Activated T-cell treated with anti-CD3 and anti-CD28 coated beads, Interleukin-2, amount 50 U/mL, for 24 hours (primary cell): Measurements from ENCODE around the gene CNST.
"Not testable (repeated sequence)": the region's sequence is repeated elsewhere in the genome, so short reads cannot be mapped to it uniquely, and the experiment has no call there.

Experiments
- DNase-seq: peaks from one replicate; pipeline ENCODE4 v3.0.0-alpha.2; 2020
- H3K27ac Mint-ChIP-seq: 2 replicates; pipeline ENCODE4 v1.8.0; 2020; ENCODE audit warnings: mild to moderate bottlenecking, mixed read lengths
- H3K27me3 Mint-ChIP-seq: 2 replicates; pipeline ENCODE4 v1.8.0; 2020; ENCODE audit warnings: mixed read lengths
- H3K36me3 Mint-ChIP-seq: 2 replicates; pipeline ENCODE4 v1.8.0; 2020; ENCODE audit warnings: low read depth, mixed read lengths
- H3K4me1 Mint-ChIP-seq: 2 replicates; pipeline ENCODE4 v1.8.0; 2020; ENCODE audit warnings: low read depth, mixed read lengths
- H3K4me3 Mint-ChIP-seq: 2 replicates; pipeline ENCODE4 v1.8.0; 2020; ENCODE audit warnings: mild to moderate bottlenecking, moderate library complexity, mixed read lengths
- H3K9me3 Mint-ChIP-seq: 2 replicates; pipeline ENCODE4 v1.8.0; 2020; ENCODE audit warnings: mixed read lengths

Gene CNST

GRCh38 chr1:246587032-246587431 is 20.8 kb downstream of the CNST start:
- Mint-ChIP-seq H3K4me3 (no peak overlapping the region), H3K4me1 (peaks cover 67% of the 10 kb centered on the region), H3K27ac (peak overlapping the region; percentile 35), H3K27me3 (no peaks in the 10 kb centered on the region), H3K9me3 (no peaks in the 10 kb centered on the region), H3K36me3 (peaks cover 60% of the 10 kb centered on the region)
- DNase-seq = no peak

- H3K4me3 Mint-ChIP-seq = no peak overlapping the region
- no peaks in the 10 kb centered on the region for H3K27me3 Mint-ChIP-seq
- peaks cover 66% of the 10 kb centered on the region for H3K4me1 Mint-ChIP-seq
- DNase-seq = no peak
- peak overlapping the region; percentile 35 for H3K27ac Mint-ChIP-seq
- H3K36me3 Mint-ChIP-seq = peaks cover 60% of the 10 kb centered on the region
- H3K9me3 Mint-ChIP-seq = no peaks in the 10 kb centered on the region
These were observed 21.4 kb downstream of the CNST start for GRCh38 chr1:246587606-246588005.

- Mint-ChIP-seq H3K27ac (no peak overlapping the region), H3K36me3 (peaks cover 58% of the 10 kb centered on the region), H3K4me3 (no peak overlapping the region), H3K27me3 (no peaks in the 10 kb centered on the region), H3K9me3 (no peaks in the 10 kb centered on the region), H3K4me1 (peaks cover 62% of the 10 kb centered on the region)
- no peak for DNase-seq
These were observed 22.0 kb downstream of the CNST start for GRCh38 chr1:246588159-246588721.

- H3K9me3 Mint-ChIP-seq, H3K27me3 Mint-ChIP-seq, DNase-seq, H3K27ac Mint-ChIP-seq, H3K4me3 Mint-ChIP-seq: not testable (repeated sequence)
- Mint-ChIP-seq H3K36me3 (peaks cover 53% of the 10 kb centered on the region), H3K4me1 (peaks cover 54% of the 10 kb centered on the region)
These were observed 23.7 kb downstream of the CNST start for GRCh38 chr1:246589919-246590318.

- H3K4me3 Mint-ChIP-seq = no peak overlapping the region
- peaks cover 60% of the 10 kb centered on the region for H3K4me1 Mint-ChIP-seq
- no peaks in the 10 kb centered on the region for H3K27me3 Mint-ChIP-seq
- no peaks in the 10 kb centered on the region for H3K9me3 Mint-ChIP-seq
- H3K36me3 Mint-ChIP-seq = peaks cover 56% of the 10 kb centered on the region
- H3K27ac Mint-ChIP-seq = peak overlapping the region; percentile 64
- DNase-seq = no peak
These were observed 24.8 kb downstream of the CNST start for GRCh38 chr1:246591047-246591446.

GRCh38 chr1:246591504-246591903 is 25.2 kb downstream of the CNST start:
- H3K4me3 Mint-ChIP-seq = no peak overlapping the region

GRCh38 chr1:246591958-246592357 is 25.7 kb downstream of the CNST start:
- Mint-ChIP-seq H3K27ac (no peak overlapping the region), H3K9me3 (no peaks in the 10 kb centered on the region), H3K27me3 (no peaks in the 10 kb centered on the region), H3K4me1 (peaks cover 61% of the 10 kb centered on the region), H3K36me3 (peaks cover 64% of the 10 kb centered on the region), H3K4me3 (no peak overlapping the region)
- DNase-seq = no peak

More at GRCh38 chr1:246591504-246591903, 25.2 kb downstream of the CNST start:
- DNase-seq = no peak
- Mint-ChIP-seq H3K36me3 (peaks cover 60% of the 10 kb centered on the region), H3K27me3 (no peaks in the 10 kb centered on the region), H3K9me3 (no peaks in the 10 kb centered on the region), H3K4me1 (peaks cover 60% of the 10 kb centered on the region), H3K27ac (peak overlapping the region; percentile 64)

- no peak for DNase-seq
- no peaks in the 10 kb centered on the region for H3K27me3 Mint-ChIP-seq
- no peak overlapping the region for H3K4me3 Mint-ChIP-seq
- peaks cover 61% of the 10 kb centered on the region for H3K4me1 Mint-ChIP-seq
- H3K36me3 Mint-ChIP-seq = peaks cover 71% of the 10 kb centered on the region
- H3K9me3 Mint-ChIP-seq = no peaks in the 10 kb centered on the region
- peak overlapping the region; percentile 34 for H3K27ac Mint-ChIP-seq
These were observed 26.4 kb downstream of the CNST start for GRCh38 chr1:246592695-246593094.

GRCh38 chr1:246595146-246595545 is 28.9 kb downstream of the CNST start:
- no peak for DNase-seq
- no peaks in the 10 kb centered on the region for H3K27me3 Mint-ChIP-seq
- H3K4me1 Mint-ChIP-seq = peaks cover 71% of the 10 kb centered on the region
- H3K4me3 Mint-ChIP-seq = no peak overlapping the region
- no peak overlapping the region for H3K27ac Mint-ChIP-seq
- H3K9me3 Mint-ChIP-seq = no peaks in the 10 kb centered on the region
- peaks cover 83% of the 10 kb centered on the region for H3K36me3 Mint-ChIP-seq

- Mint-ChIP-seq H3K4me3 (no peak overlapping the region), H3K27me3 (no peaks in the 10 kb centered on the region), H3K4me1 (peaks cover 71% of the 10 kb centered on the region), H3K9me3 (no peaks in the 10 kb centered on the region), H3K27ac (no peak overlapping the region), H3K36me3 (peaks cover 74% of the 10 kb centered on the region)
- no peak for DNase-seq
These were observed 31.1 kb downstream of the CNST start for GRCh38 chr1:246597340-246597739.

GRCh38 chr1:246597971-246598370 is 31.7 kb downstream of the CNST start:
- H3K27me3 Mint-ChIP-seq = no peaks in the 10 kb centered on the region
- peak overlapping the region; percentile 6 for H3K27ac Mint-ChIP-seq
- peaks cover 73% of the 10 kb centered on the region for H3K36me3 Mint-ChIP-seq
- no peak for DNase-seq
- peaks cover 72% of the 10 kb centered on the region for H3K4me1 Mint-ChIP-seq
- no peak overlapping the region for H3K4me3 Mint-ChIP-seq
- H3K9me3 Mint-ChIP-seq = no peaks in the 10 kb centered on the region

GRCh38 chr1:246599315-246599714 is 33.1 kb downstream of the CNST start:
- no peak for DNase-seq
- Mint-ChIP-seq H3K36me3 (peaks cover 73% of the 10 kb centered on the region), H3K4me3 (no peak overlapping the region), H3K4me1 (peaks cover 75% of the 10 kb centered on the region), H3K27me3 (no peaks in the 10 kb centered on the region), H3K9me3 (no peaks in the 10 kb centered on the region), H3K27ac (peak overlapping the region; percentile 27)

- H3K27ac Mint-ChIP-seq = no peak overlapping the region
- H3K27me3 Mint-ChIP-seq = no peaks in the 10 kb centered on the region
- H3K4me1 Mint-ChIP-seq = peaks cover 70% of the 10 kb centered on the region
- peaks cover 66% of the 10 kb centered on the region for H3K36me3 Mint-ChIP-seq
- no peaks in the 10 kb centered on the region for H3K9me3 Mint-ChIP-seq
- no peak overlapping the region for H3K4me3 Mint-ChIP-seq
- DNase-seq = no peak
These were observed 34.3 kb downstream of the CNST start for GRCh38 chr1:246600579-246600978.

- no peaks in the 10 kb centered on the region for H3K9me3 Mint-ChIP-seq
- no peak overlapping the region for H3K4me3 Mint-ChIP-seq
- H3K27me3 Mint-ChIP-seq = no peaks in the 10 kb centered on the region
- H3K27ac Mint-ChIP-seq = peak overlapping the region; percentile 67
- peaks cover 53% of the 10 kb centered on the region for H3K36me3 Mint-ChIP-seq
- no peak for DNase-seq
- peaks cover 60% of the 10 kb centered on the region for H3K4me1 Mint-ChIP-seq
These were observed 35.9 kb downstream of the CNST start for GRCh38 chr1:246602194-246602593.

GRCh38 chr1:246605231-246605630 is 39.0 kb downstream of the CNST start:
- not testable (repeated sequence) for DNase-seq, H3K9me3 Mint-ChIP-seq, H3K27ac Mint-ChIP-seq, H3K4me3 Mint-ChIP-seq, H3K27me3 Mint-ChIP-seq
- Mint-ChIP-seq H3K36me3 (peaks cover 47% of the 10 kb centered on the region), H3K4me1 (peaks cover 60% of the 10 kb centered on the region)

GRCh38 chr1:246607462-246607861 is 41.2 kb downstream of the CNST start:
- Mint-ChIP-seq H3K36me3 (peaks cover 43% of the 10 kb centered on the region), H3K27ac (no peak overlapping the region), H3K27me3 (no peaks in the 10 kb centered on the region), H3K4me1 (peaks cover 62% of the 10 kb centered on the region), H3K4me3 (no peak overlapping the region), H3K9me3 (no peaks in the 10 kb centered on the region)
- DNase-seq = no peak
